ENCODE measurements around the gene CDC14A. TPM values are rescaled to one million over a fixed set of nuclear protein-coding genes. Genes with fewer than 3 reads are reported as not detected.
"Not testable (repeated sequence)": the region's sequence is repeated elsewhere in the genome, so short reads cannot be mapped to it uniquely, and the experiment has no call there.

CDC14A gene
- total and polyA plus RNA-seq, 11 donors, result 1.7 to 8.8 (median 3.5) TPM

- DNase-seq, result no peak
- 95 to 99% (median 97%) methylated on average over 2 of the region's 2 CpGs for WGBS, 4 donors
- Histone ChIP-seq H3K27ac (no peak overlapping the region), H3K9me3 (no peaks in the 10 kb centered on the region), H3K4me3 (no peak overlapping the region), H3K4me1 (peaks cover 0 to 30% (median 7%) of the 10 kb centered on the region in 12 donors), H3K36me3 (peaks cover 0 to 7% (median 0%) of the 10 kb centered on the region in 9 donors), H3K27me3 (no peaks in the 10 kb centered on the region)
- intact Hi-C loops (cut with DNase I), result loop anchor here in 2 of 10 donors (10.0 kb wide), 1 partner anchor 50 kb away; the partner anchor contains the start of gene CDC14A (in 2 of the 2)
- ATAC-seq, result no peak
- no peak for TF ChIP-seq CTCF (IDR thresholded peaks at IDR 0.05)
- TF ChIP-seq POLR2A (IDR thresholded peaks at IDR 0.05), result no peak
These were observed 52.5 kb downstream of the CDC14A start for GRCh38 chr1:100404821-100405220.

- H3K36me3 ChIP-seq, ATAC-seq, H3K9me3 ChIP-seq, H3K4me3 ChIP-seq, DNase-seq, H3K27me3 ChIP-seq: not testable (repeated sequence)
- Histone ChIP-seq H3K27ac (peak overlapping the region in 1 of 12 donors; percentile 17), H3K4me1 (peaks cover 0 to 21% (median 3%) of the 10 kb centered on the region in 12 donors)
- 95 to 99% (median 98%) methylated on average over 5 of the region's 5 CpGs for WGBS, 4 donors
- intact Hi-C loops (cut with DNase I), result loop anchor here in 2 of 10 donors (10.0 kb wide), 1 partner anchor 51 kb away; the partner anchor contains the start of gene CDC14A (in 2 of the 2)
These were observed 53.6 kb downstream of the CDC14A start for GRCh38 chr1:100405902-100406301.

- not testable (repeated sequence) for DNase-seq, ATAC-seq, H3K4me3 ChIP-seq, H3K9me3 ChIP-seq, H3K27ac ChIP-seq, H3K36me3 ChIP-seq, H3K27me3 ChIP-seq
- WGBS, 4 donors, result 96 to 99% (median 98%) methylated on average over 3 of the region's 3 CpGs
- intact Hi-C loops (cut with DNase I), result loop anchor here in 2 of 10 donors (10.0 kb wide), 1 partner anchor 53 kb away; the partner anchor contains the start of gene CDC14A (in 2 of the 2)
- H3K4me1 ChIP-seq, result peaks cover 0 to 23% (median 0%) of the 10 kb centered on the region in 12 donors
These were observed 55.1 kb downstream of the CDC14A start for GRCh38 chr1:100407390-100407789.

GRCh38 chr1:100411019-100411418 lies 58.7 kb downstream of the CDC14A start:
- TF ChIP-seq POLR2A (IDR thresholded peaks at IDR 0.05) (no peak), CTCF (IDR thresholded peaks at IDR 0.05) (no peak)
- 93 to 96% (median 95%) methylated on average over 4 of the region's 4 CpGs for WGBS, 4 donors

GRCh38 chr1:100411574-100411973 lies 59.3 kb downstream of the CDC14A start:
- TF ChIP-seq POLR2A (IDR thresholded peaks at IDR 0.05), result no peak
- intact Hi-C loops (cut with DNase I), result no loop called here
- Histone ChIP-seq H3K27ac (peak overlapping the region in 1 of 12 donors; percentile 7), H3K4me3 (no peak overlapping the region), H3K4me1 (peaks cover 0 to 42% (median 1%) of the 10 kb centered on the region in 12 donors), H3K36me3 (no peaks in the 10 kb centered on the region), H3K9me3 (no peaks in the 10 kb centered on the region), H3K27me3 (no peaks in the 10 kb centered on the region)
- no peak for ATAC-seq
- no peak for DNase-seq

More at GRCh38 chr1:100411019-100411418, 58.7 kb downstream of the CDC14A start:
- H3K27me3 ChIP-seq, result no peaks in the 10 kb centered on the region
- no peaks in the 10 kb centered on the region for H3K9me3 ChIP-seq
- no peak for ATAC-seq
- H3K36me3 ChIP-seq, result no peaks in the 10 kb centered on the region
- peaks cover 0 to 42% (median 1%) of the 10 kb centered on the region in 12 donors for H3K4me1 ChIP-seq
- intact Hi-C loops (cut with DNase I), result no loop called here
- H3K27ac ChIP-seq, result peak overlapping the region in 1 of 12 donors; percentile 7
- no peak overlapping the region for H3K4me3 ChIP-seq
- DNase-seq, result no peak

- Histone ChIP-seq H3K4me1 (peaks cover 0 to 42% (median 1%) of the 10 kb centered on the region in 12 donors), H3K27ac (peak overlapping the region in 1 of 12 donors; percentile 15), H3K9me3 (no peaks in the 10 kb centered on the region), H3K27me3 (no peaks in the 10 kb centered on the region), H3K4me3 (no peak overlapping the region), H3K36me3 (no peaks in the 10 kb centered on the region)
- DNase-seq, result no peak
- TF ChIP-seq CTCF (IDR thresholded peaks at IDR 0.05), result no peak
- TF ChIP-seq POLR2A (IDR thresholded peaks at IDR 0.05), result no peak
- no peak for ATAC-seq
- intact Hi-C loops (cut with DNase I), result no loop called here
- 88 to 95% (median 92%) methylated on average over 2 of the region's 2 CpGs for WGBS, 4 donors
These were observed 60.7 kb downstream of the CDC14A start for GRCh38 chr1:100413035-100413434.

Measured in heart left ventricle (tissue), 16 donors.